ENCODE measurements around the gene CCDC134.

- TF ChIP-seq CTCF (IDR thresholded peaks at IDR 0.05; ENCODE audit: poor library complexity, severe bottlenecking) (no peak), REST (IDR thresholded peaks at IDR 0.05; ENCODE audit: borderline replicate concordance) (no peak), POLR2AphosphoS5 (IDR thresholded peaks at IDR 0.05) (no peak)
Observed at GRCh38 chr22:41831828-41832552, 31.5 kb downstream of the CCDC134 start.
